Mammary epithelial cell (primary cell): ENCODE results near the gene SH3PXD2B.

Experiments used
- CTCF ChIP-seq, 2 donors: IDR thresholded peaks in 1 of 2; conservative IDR thresholded peaks in 1 of 2; 2 replicates each; pipeline ENCODE4 v1.5.1; 2011 to 2012; ENCODE audit warnings: inconsistent platforms in 2 of 2, low read length in 2 of 2, mild to moderate bottlenecking in 2 of 2, control low read depth in 1 of 2, low read depth in 1 of 2; ENCODE audit not compliant: insufficient read depth in 1 of 2; ENCODE audit errors: extremely low read depth in 1 of 2
- EZH2 ChIP-seq: IDR thresholded peaks from 2 replicates; pipeline ENCODE4 v1.6.1; 2012; ENCODE audit warnings: low read length, inconsistent platforms, borderline replicate concordance

DNA sequence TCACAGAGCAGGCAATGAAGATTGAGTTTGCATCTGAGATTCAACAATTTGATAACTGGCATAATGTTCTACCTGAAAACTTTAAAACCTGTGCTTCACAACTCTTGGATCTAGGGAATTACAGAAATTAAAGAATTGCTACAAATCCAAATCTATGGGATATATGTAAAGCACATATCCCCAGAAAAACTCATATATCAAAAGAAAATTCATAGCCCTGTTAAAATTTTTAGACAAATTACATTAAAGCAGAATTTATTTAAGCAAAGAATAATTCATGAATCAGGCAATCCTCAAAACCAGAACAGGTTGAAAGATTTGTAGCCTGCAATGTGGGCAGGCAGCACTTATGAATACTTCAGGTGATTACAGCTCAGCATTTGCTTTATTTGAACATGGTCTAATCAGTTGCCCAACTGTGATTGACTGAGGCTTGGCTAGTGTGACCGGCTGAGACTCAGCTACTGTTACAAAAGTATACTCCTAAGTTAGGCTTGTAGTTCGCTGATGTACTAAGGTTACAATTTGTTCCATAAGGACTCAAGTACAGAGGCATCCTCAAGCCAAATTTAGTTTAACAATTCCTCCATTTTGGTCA, 160.5 kb downstream of the SH3PXD2B start:
- TF ChIP-seq CTCF (conservative IDR thresholded peaks at IDR 0.05 in 1 of 2, IDR thresholded peaks at IDR 0.05 in 1 of 2; ENCODE audit: extremely low read depth in 1 of 2, insufficient read depth in 1 of 2, low read depth in 1 of 2, low read length in 2 of 2) (no peak), EZH2 (no peak)
